Measurements from ENCODE around the gene TSSC4.

DNA sequence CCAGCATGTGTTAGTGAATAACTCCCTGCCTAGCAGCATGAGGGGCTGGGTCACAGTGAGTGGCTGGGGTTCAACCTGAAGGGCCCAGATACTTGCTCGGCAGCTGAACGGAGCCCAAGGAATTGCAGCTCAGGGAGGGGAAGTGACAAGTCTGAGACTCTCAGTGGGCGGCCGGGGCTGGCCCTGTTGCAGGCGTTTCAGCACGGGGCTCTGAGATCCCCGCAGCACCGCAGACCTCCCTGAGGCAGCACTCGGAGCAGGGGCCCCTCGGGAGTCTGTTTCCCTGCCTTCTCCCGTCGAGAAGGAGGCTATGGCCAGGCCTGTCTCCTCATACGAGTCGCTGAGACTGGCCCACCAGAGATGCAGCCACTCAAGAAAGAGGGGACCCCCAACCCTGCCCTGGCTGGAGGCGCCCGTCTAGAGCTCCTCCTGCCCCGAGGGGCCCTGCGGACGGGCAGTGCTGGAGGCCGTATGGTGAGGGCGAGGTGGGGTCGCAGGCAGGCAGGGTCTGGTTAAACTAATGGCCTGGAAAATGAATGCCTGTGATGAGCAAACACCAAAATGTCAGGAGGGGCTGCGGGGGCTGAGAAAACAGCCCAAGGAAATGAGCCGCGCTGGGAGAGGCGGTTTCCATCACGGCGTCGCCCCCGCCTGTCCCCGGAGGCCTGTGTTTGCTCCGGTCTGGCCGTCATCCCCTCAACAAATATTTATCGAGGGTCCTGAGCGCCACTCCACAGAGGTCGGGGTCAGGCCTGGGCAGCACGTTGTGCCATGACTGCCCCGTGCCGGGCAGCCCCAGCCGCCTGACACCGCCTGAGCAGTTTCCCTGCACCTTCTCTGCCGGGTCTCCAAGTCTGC, 9.3 kb downstream of the TSSC4 start:
- TF ChIP-seq, protein P1, sequence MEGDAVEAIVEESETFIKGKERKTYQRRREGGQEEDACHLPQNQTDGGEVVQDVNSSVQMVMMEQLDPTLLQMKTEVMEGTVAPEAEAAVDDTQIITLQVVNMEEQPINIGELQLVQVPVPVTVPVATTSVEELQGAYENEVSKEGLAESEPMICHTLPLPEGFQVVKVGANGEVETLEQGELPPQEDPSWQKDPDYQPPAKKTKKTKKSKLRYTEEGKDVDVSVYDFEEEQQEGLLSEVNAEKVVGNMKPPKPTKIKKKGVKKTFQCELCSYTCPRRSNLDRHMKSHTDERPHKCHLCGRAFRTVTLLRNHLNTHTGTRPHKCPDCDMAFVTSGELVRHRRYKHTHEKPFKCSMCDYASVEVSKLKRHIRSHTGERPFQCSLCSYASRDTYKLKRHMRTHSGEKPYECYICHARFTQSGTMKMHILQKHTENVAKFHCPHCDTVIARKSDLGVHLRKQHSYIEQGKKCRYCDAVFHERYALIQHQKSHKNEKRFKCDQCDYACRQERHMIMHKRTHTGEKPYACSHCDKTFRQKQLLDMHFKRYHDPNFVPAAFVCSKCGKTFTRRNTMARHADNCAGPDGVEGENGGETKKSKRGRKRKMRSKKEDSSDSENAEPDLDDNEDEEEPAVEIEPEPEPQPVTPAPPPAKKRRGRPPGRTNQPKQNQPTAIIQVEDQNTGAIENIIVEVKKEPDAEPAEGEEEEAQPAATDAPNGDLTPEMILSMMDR (IDR thresholded peaks at IDR 0.05; ENCODE audit: low read length) = no peak
- TF ChIP-seq EZH2 (IDR thresholded peaks at IDR 0.05; ENCODE audit: borderline replicate concordance, low read length) = no peak
